NB4 (cell line): ENCODE results near the gene RBM10.

ENCODE experiments used
- TF ChIP-seq, protein P1 (sequence below): IDR thresholded peaks from one replicate; pipeline ENCODE4 v1.5.1; 2012; ENCODE audit warnings: low read depth, low read length
- TF ChIP-seq, protein P2 (sequence below): IDR thresholded peaks from 2 replicates; pipeline ENCODE4 v1.6.1; 2011; ENCODE audit warnings: low read depth, low read length

DNA sequence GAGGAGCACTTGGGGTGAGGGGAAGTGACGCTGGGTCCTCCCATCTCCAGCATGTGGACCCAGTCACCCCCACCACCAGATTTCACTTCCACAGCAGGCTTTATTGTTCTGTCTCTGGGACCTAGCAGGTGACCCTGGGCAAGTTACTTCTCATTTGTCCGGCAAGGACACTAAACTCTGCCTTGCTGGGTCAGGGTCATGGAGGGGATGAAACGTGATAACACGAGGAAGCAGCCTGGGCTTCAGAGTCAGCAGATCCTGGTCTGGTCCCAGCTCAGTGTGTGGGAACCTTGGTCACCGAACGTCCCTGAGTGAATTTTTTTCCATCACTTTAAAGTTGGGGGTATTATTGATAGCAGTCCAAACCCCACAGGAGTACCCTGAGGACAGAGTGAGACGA lies 52.5 kb downstream of the RBM10 start:
- TF ChIP-seq, protein P1, sequence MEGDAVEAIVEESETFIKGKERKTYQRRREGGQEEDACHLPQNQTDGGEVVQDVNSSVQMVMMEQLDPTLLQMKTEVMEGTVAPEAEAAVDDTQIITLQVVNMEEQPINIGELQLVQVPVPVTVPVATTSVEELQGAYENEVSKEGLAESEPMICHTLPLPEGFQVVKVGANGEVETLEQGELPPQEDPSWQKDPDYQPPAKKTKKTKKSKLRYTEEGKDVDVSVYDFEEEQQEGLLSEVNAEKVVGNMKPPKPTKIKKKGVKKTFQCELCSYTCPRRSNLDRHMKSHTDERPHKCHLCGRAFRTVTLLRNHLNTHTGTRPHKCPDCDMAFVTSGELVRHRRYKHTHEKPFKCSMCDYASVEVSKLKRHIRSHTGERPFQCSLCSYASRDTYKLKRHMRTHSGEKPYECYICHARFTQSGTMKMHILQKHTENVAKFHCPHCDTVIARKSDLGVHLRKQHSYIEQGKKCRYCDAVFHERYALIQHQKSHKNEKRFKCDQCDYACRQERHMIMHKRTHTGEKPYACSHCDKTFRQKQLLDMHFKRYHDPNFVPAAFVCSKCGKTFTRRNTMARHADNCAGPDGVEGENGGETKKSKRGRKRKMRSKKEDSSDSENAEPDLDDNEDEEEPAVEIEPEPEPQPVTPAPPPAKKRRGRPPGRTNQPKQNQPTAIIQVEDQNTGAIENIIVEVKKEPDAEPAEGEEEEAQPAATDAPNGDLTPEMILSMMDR: no peak
- TF ChIP-seq, protein P2, sequence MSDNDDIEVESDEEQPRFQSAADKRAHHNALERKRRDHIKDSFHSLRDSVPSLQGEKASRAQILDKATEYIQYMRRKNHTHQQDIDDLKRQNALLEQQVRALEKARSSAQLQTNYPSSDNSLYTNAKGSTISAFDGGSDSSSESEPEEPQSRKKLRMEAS: no peak
